ENCODE data around the gene SERPINE3.

Gene SERPINE3

DNA sequence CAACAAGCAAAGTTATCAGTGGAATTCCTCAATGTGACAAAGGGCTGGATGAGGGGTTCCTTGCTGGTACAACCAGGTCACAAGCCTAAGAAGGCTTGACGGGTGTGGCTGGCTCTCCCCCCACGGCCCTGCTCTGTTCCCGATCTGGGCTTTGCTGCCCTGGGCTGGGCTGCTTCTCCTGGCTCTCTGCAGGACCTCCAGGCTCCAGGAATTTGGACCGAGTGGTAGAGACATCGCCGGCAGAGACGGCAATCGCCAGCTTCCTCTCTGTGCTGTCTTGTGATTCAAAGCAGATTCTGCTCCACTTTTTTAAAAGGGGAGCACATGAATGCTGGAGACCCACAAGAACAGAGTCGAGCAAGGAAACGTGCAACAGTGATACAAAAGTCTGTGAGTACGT is at the start of gene SERPINE3:
Gene SERPINE3 (plus strand): TSS at position 338 of the 400 bp plus-strand sequence. CDS start 1,401 bp downstream, outside the sequence.
- no peak within 1 kb of the TSS for H3K27ac Mint-ChIP-seq (ENCODE audit: low read depth)
- no peak within 1 kb of the TSS for H3K4me3 Mint-ChIP-seq
- DNase-seq (ENCODE audit: low spot score in 2 of 2) (no peak), ATAC-seq (replicated peaks; ENCODE audit: extremely low read depth, poor library complexity, severe bottlenecking) (no peak)
- H3K27me3 Mint-ChIP-seq = no peaks in the 10 kb centered on the region
- H3K4me1 Mint-ChIP-seq = no peaks in the 10 kb centered on the region
- no peaks in the 10 kb centered on the region for H3K36me3 Mint-ChIP-seq (ENCODE audit: insufficient read depth)
- no peaks in the 10 kb centered on the region for H3K9me3 Mint-ChIP-seq

GRCh38 chr13:51291341-51291740 is 48.1 kb upstream of the SERPINE3 start:
- no peak for DNase-seq (ENCODE audit: low spot score in 2 of 2)
- peaks cover 33% of the 10 kb centered on the region for H3K27me3 Mint-ChIP-seq

DNA sequence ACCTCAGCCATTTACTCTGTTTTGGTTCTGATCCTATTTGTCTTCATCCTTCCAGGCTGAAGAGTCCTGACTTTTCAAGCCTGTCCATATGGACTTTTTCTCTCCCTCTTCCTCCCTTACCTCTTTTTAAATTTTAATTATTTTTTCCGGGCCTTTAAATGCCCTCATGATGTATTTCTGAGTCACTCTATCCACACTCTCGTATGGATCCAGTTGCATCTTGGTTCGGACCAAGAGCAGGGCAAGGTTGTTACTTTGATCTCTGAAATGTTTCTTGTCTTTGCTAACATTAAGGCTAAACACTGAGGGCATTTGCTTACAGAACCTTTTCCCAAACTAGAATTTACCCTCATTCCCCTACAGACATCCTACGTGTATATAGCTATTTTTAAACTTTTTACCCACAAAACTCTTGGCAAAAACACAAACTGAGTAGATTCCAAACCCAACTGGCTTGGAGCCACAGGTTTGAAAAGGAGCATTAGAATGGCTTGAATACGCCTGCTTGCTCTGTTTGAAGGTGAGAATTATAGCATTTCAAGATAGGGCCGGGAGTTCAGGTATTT is 47.4 kb upstream of the SERPINE3 start:
- H3K4me1 Mint-ChIP-seq = no peaks in the 10 kb centered on the region
- no peak overlapping the region for H3K4me3 Mint-ChIP-seq
- no peaks in the 10 kb centered on the region for H3K36me3 Mint-ChIP-seq (ENCODE audit: insufficient read depth)
- ATAC-seq (replicated peaks; ENCODE audit: extremely low read depth, poor library complexity, severe bottlenecking) (no peak), DNase-seq (ENCODE audit: low spot score in 2 of 2) (no peak)
- peaks cover 33% of the 10 kb centered on the region for H3K27me3 Mint-ChIP-seq
- no peak overlapping the region for H3K27ac Mint-ChIP-seq (ENCODE audit: low read depth)
- H3K9me3 Mint-ChIP-seq = no peaks in the 10 kb centered on the region

More at GRCh38 chr13:51291341-51291740, 48.1 kb upstream of the SERPINE3 start:
- Mint-ChIP-seq H3K4me1 (no peaks in the 10 kb centered on the region), H3K9me3 (no peaks in the 10 kb centered on the region), H3K36me3 (ENCODE audit: insufficient read depth) (no peaks in the 10 kb centered on the region), H3K4me3 (no peak overlapping the region), H3K27ac (ENCODE audit: low read depth) (no peak overlapping the region)
- no peak for ATAC-seq (replicated peaks; ENCODE audit: extremely low read depth, poor library complexity, severe bottlenecking)

GRCh38 chr13:51297556-51297955 is 41.9 kb upstream of the SERPINE3 start:
- no peak overlapping the region for H3K4me3 Mint-ChIP-seq
- H3K4me1 Mint-ChIP-seq = no peaks in the 10 kb centered on the region
- no peak for DNase-seq (ENCODE audit: low spot score in 2 of 2)
- no peak overlapping the region for H3K27ac Mint-ChIP-seq (ENCODE audit: low read depth)
- peaks cover 30% of the 10 kb centered on the region for H3K27me3 Mint-ChIP-seq
- no peaks in the 10 kb centered on the region for H3K9me3 Mint-ChIP-seq
- no peaks in the 10 kb centered on the region for H3K36me3 Mint-ChIP-seq (ENCODE audit: insufficient read depth)
- no peak for ATAC-seq (replicated peaks; ENCODE audit: extremely low read depth, poor library complexity, severe bottlenecking)

- DNase-seq (ENCODE audit: low spot score in 2 of 2) (no peak), ATAC-seq (replicated peaks; ENCODE audit: extremely low read depth, poor library complexity, severe bottlenecking) (no peak)
- H3K27ac Mint-ChIP-seq (ENCODE audit: low read depth) = no peak overlapping the region
- no peaks in the 10 kb centered on the region for H3K36me3 Mint-ChIP-seq (ENCODE audit: insufficient read depth)
- H3K27me3 Mint-ChIP-seq = peaks cover 30% of the 10 kb centered on the region
- H3K9me3 Mint-ChIP-seq = no peaks in the 10 kb centered on the region
- no peaks in the 10 kb centered on the region for H3K4me1 Mint-ChIP-seq
- no peak overlapping the region for H3K4me3 Mint-ChIP-seq
Measured at GRCh38 chr13:51298812-51299211, 40.7 kb upstream of the SERPINE3 start.

DNA sequence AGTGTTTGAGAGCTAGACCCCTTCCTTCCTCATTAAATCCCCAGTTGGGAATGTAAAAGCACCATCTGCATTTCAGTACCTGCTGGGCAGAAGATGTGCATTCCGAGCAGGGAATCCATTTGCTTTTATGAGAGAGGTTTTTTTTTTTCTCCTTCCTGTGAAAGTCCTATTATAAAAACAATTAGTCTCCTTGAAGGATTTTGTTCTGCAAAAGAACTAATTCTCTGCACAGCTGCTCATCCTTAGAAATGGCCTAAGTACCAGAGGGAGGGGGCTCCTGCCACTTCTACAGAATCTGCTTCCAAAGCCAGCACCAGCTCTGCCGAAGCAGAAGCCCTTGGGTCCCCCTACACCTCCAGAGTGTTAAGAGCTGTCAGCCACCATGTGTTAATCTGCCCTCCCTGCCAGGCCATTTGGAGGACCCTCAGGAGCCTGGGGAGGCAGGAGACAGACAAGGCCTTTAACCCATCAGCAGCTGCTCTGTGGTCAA is 36.4 kb upstream of the SERPINE3 start:
- Mint-ChIP-seq H3K4me3 (no peak overlapping the region), H3K27me3 (peaks cover 25% of the 10 kb centered on the region), H3K36me3 (ENCODE audit: insufficient read depth) (no peaks in the 10 kb centered on the region), H3K9me3 (no peaks in the 10 kb centered on the region), H3K27ac (ENCODE audit: low read depth) (no peak overlapping the region), H3K4me1 (no peaks in the 10 kb centered on the region)
- DNase-seq (ENCODE audit: low spot score in 2 of 2) (no peak), ATAC-seq (replicated peaks; ENCODE audit: extremely low read depth, poor library complexity, severe bottlenecking) (no peak)

- H3K27me3 Mint-ChIP-seq = peaks cover 26% of the 10 kb centered on the region
- no peak overlapping the region for H3K27ac Mint-ChIP-seq (ENCODE audit: low read depth)
- H3K4me3 Mint-ChIP-seq = no peak overlapping the region
- no peaks in the 10 kb centered on the region for H3K36me3 Mint-ChIP-seq (ENCODE audit: insufficient read depth)
- no peaks in the 10 kb centered on the region for H3K9me3 Mint-ChIP-seq
- H3K4me1 Mint-ChIP-seq = no peaks in the 10 kb centered on the region
- no peak for ATAC-seq (replicated peaks; ENCODE audit: extremely low read depth, poor library complexity, severe bottlenecking)
- no peak for DNase-seq (ENCODE audit: low spot score in 2 of 2)
Measured at GRCh38 chr13:51303882-51304281, 35.6 kb upstream of the SERPINE3 start.

DNA sequence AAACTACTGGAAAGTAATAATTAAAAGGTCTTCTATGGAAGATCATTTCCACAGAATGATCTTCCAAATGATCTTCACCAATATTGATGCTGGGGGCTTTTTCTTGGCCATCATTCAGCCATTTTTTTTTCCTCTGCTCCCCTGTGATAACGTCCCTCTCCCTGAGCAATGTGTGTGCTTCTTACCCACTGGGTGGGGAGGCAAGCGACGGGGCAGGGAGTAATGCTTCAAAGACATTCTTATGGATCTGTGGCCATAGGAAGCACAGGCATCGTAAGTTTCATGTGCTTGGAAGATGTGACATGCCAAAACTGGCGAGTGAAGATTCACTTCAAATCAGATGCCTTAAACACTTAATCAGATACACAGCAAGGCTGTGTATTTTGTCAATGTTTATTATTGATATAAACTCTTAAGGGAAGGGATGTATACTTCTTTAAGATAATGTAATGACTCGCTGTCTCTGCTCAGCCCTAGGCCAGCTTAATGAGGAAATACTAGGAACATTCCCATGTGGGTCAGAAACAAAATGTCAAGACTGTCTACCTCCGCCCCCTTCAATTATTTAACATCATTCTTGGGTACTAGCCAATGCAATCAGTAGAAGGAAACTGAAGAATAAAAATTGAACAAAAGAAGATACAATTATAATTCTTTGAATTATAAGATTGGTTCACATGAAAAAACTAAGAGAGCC is 34.1 kb upstream of the SERPINE3 start:
- Mint-ChIP-seq H3K9me3 (no peaks in the 10 kb centered on the region), H3K27me3 (peaks cover 25% of the 10 kb centered on the region), H3K36me3 (ENCODE audit: insufficient read depth) (no peaks in the 10 kb centered on the region), H3K4me1 (no peaks in the 10 kb centered on the region), H3K27ac (ENCODE audit: low read depth) (no peak overlapping the region), H3K4me3 (no peak overlapping the region)
- DNase-seq (ENCODE audit: low spot score in 2 of 2) (no peak), ATAC-seq (replicated peaks; ENCODE audit: extremely low read depth, poor library complexity, severe bottlenecking) (no peak)

DNA sequence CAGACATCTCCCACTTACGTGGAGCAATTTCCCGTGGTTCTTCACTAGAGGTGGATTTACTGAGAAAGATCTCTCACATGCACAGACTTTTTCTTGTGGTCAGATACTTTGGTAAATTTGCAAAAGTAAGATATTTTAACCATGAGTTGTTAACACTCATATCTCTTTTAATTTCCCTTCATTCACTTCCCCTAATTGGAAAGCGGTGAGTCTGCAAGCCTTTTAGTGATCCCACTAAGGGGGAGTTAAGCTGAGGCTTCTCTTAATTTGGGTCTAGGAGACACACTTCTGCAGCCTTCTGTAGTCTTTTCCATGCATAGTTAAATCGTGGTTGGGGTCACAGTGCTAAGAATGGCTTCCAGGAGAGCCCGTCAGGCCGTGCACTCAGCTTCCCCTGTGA is 30.7 kb upstream of the SERPINE3 start:
- Mint-ChIP-seq H3K27ac (ENCODE audit: low read depth) (no peak overlapping the region), H3K4me1 (no peaks in the 10 kb centered on the region), H3K36me3 (ENCODE audit: insufficient read depth) (no peaks in the 10 kb centered on the region), H3K9me3 (no peaks in the 10 kb centered on the region), H3K4me3 (no peak overlapping the region), H3K27me3 (peaks cover 25% of the 10 kb centered on the region)
- no peak for DNase-seq (ENCODE audit: low spot score in 2 of 2)
- no peak for ATAC-seq (replicated peaks; ENCODE audit: extremely low read depth, poor library complexity, severe bottlenecking)

DNA sequence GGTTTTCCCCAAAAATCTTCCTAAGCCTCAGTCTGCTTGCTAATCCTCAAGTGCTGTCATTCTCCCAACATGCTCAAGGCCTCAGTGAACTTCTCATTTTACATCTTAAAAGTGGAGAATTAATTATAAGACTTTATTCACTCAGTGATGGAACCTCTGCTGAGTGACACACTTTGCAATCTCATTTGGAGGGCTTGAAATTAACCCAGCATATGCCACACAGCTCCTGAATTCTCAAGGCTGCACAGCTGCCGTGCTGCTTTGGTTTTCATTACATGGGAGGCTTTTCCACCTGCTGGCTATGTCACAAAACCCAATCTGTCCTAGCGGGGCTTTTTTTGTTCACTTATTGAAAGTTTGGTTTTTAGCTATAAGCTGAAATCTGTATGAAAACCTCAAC is 28.3 kb upstream of the SERPINE3 start:
- DNase-seq (ENCODE audit: low spot score in 2 of 2) (no peak), ATAC-seq (replicated peaks; ENCODE audit: extremely low read depth, poor library complexity, severe bottlenecking) (no peak)
- Mint-ChIP-seq H3K4me1 (no peaks in the 10 kb centered on the region), H3K9me3 (no peaks in the 10 kb centered on the region), H3K27me3 (peaks cover 25% of the 10 kb centered on the region), H3K27ac (ENCODE audit: low read depth) (no peak overlapping the region), H3K36me3 (ENCODE audit: insufficient read depth) (no peaks in the 10 kb centered on the region), H3K4me3 (no peak overlapping the region)

DNA sequence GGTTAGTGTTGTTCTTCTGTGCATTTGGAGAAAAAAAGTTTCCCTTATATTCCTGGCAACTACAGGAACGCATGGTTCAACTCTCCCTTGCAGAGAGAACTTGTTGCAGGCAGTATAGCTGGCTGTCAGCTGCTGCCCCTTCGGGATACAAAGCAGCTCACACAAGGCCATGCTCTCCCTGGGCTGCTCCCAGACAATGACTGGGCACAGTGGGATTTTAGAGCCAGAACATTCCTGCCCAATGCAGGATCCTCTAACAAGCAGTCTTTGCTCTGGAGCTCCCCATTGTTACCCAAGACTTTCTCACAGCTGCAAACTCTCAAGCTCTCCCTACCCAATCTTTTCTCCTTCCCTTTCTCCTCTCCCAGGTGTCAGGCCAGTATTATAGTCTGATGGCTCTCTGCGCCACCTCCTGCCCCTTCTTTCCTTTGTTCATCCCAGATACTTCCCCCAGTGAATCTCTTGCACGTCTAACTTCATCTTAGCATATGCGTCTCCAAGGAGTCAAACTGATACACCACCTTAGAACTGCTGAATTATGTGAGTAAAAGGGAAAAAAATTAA is 27.5 kb upstream of the SERPINE3 start:
- Mint-ChIP-seq H3K4me3 (no peak overlapping the region), H3K27me3 (peaks cover 23% of the 10 kb centered on the region), H3K4me1 (no peaks in the 10 kb centered on the region), H3K36me3 (ENCODE audit: insufficient read depth) (no peaks in the 10 kb centered on the region), H3K9me3 (no peaks in the 10 kb centered on the region), H3K27ac (ENCODE audit: low read depth) (no peak overlapping the region)
- DNase-seq (ENCODE audit: low spot score in 2 of 2) = no peak
- no peak for ATAC-seq (replicated peaks; ENCODE audit: extremely low read depth, poor library complexity, severe bottlenecking)

DNA sequence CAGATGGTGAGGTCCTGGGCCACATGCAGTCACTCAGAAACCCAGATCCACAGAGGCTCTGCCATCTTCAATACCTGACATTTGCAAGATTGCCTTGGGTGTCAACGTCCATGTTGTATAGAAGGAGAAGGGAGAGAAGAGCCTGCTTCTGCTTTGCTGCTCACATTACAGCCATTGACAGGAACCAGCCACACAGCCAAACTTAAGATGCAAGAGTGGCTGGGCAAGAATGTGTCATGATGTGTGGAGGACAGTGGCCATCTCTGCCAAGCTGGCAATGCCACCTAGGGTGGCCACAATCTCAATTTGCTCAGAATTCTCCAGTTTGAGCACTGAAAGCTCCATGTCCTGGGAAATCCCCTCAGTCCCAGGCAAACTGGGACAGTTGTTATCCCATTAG is 25.9 kb upstream of the SERPINE3 start:
- no peak overlapping the region for H3K27ac Mint-ChIP-seq (ENCODE audit: low read depth)
- no peak for ATAC-seq (replicated peaks; ENCODE audit: extremely low read depth, poor library complexity, severe bottlenecking)
- no peaks in the 10 kb centered on the region for H3K9me3 Mint-ChIP-seq
- DNase-seq (ENCODE audit: low spot score in 2 of 2) = no peak
- H3K36me3 Mint-ChIP-seq (ENCODE audit: insufficient read depth) = no peaks in the 10 kb centered on the region
- no peak overlapping the region for H3K4me3 Mint-ChIP-seq
- H3K4me1 Mint-ChIP-seq = no peaks in the 10 kb centered on the region
- H3K27me3 Mint-ChIP-seq = peaks cover 10% of the 10 kb centered on the region

DNA sequence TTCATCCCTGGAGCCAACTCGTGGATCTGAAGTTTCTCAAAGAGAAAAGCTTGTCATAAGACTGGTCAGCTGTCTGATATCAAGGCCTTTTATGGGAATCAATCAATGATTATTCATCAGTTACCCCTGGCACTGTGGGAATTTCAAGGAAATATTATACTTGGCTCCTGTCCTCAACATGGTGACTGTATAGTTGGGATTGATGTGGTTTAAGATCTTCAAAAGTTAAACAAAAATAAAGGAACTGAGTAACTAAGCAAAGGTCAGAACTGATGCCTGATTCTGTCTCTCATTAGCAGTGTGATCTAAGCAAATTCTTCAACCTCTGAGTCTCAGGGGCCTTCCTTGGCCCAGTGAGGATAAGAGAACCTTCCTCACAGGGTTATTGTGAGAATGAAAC is 22.2 kb upstream of the SERPINE3 start:
- H3K9me3 Mint-ChIP-seq = no peaks in the 10 kb centered on the region
- no peaks in the 10 kb centered on the region for H3K36me3 Mint-ChIP-seq (ENCODE audit: insufficient read depth)
- H3K27ac Mint-ChIP-seq (ENCODE audit: low read depth) = no peak overlapping the region
- H3K4me3 Mint-ChIP-seq = no peak overlapping the region
- no peak for DNase-seq (ENCODE audit: low spot score in 2 of 2)
- no peak for ATAC-seq (replicated peaks; ENCODE audit: extremely low read depth, poor library complexity, severe bottlenecking)
- H3K27me3 Mint-ChIP-seq = no peaks in the 10 kb centered on the region
- no peaks in the 10 kb centered on the region for H3K4me1 Mint-ChIP-seq
